GM19193 (cell line): ENCODE data around the gene MEIS2.

Experiments
- POLR2A ChIP-seq: IDR thresholded peaks from 4 replicates; pipeline ENCODE4 v1.6.1; 2011; ENCODE audit not compliant: insufficient read depth, insufficient read length; ENCODE audit errors: extremely low read depth

The MEIS2 gene

GRCh38 chr15:36967929-36968328 lies 132.4 kb downstream of the MEIS2 start:
- TF ChIP-seq POLR2A: no peak

- TF ChIP-seq POLR2A: no peak
These were observed 133.6 kb downstream of the MEIS2 start for GRCh38 chr15:36966708-36967107.

- no peak for TF ChIP-seq POLR2A
These were observed 134.6 kb downstream of the MEIS2 start for GRCh38 chr15:36965570-36966342.

GRCh38 chr15:36964626-36965025 lies 135.7 kb downstream of the MEIS2 start:
- TF ChIP-seq POLR2A: no peak

- no peak for TF ChIP-seq POLR2A
These were observed 138.4 kb downstream of the MEIS2 start for GRCh38 chr15:36961956-36962355.

- no peak for TF ChIP-seq POLR2A
These were observed 139.5 kb downstream of the MEIS2 start for GRCh38 chr15:36960947-36961227.

- TF ChIP-seq POLR2A: no peak
These were observed 140.0 kb downstream of the MEIS2 start for GRCh38 chr15:36960179-36960946.

GRCh38 chr15:36959746-36960145 lies 140.6 kb downstream of the MEIS2 start:
- no peak for TF ChIP-seq POLR2A

GRCh38 chr15:36958606-36959005 lies 141.7 kb downstream of the MEIS2 start:
- no peak for TF ChIP-seq POLR2A

GRCh38 chr15:36954486-36954885 lies 145.9 kb downstream of the MEIS2 start:
- no peak for TF ChIP-seq POLR2A

- TF ChIP-seq POLR2A: no peak
These were observed 147.0 kb downstream of the MEIS2 start for GRCh38 chr15:36953346-36953745.

GRCh38 chr15:36951731-36952247 lies 148.6 kb downstream of the MEIS2 start:
- no peak for TF ChIP-seq POLR2A

GRCh38 chr15:36950371-36950770 lies 150.0 kb downstream of the MEIS2 start:
- TF ChIP-seq POLR2A: no peak

GRCh38 chr15:36948982-36949381 lies 151.4 kb downstream of the MEIS2 start:
- no peak for TF ChIP-seq POLR2A

GRCh38 chr15:36947035-36947719 lies 153.2 kb downstream of the MEIS2 start:
- TF ChIP-seq POLR2A: no peak

GRCh38 chr15:36944442-36944841 lies 155.9 kb downstream of the MEIS2 start:
- TF ChIP-seq POLR2A: no peak
